Dermis microvascular lymphatic vessel endothelial cell (primary cell): ENCODE data around the gene MTUS2. TPM values are rescaled to one million over a fixed set of nuclear protein-coding genes. Genes with fewer than 3 reads are reported as not detected.

Source experiments
- DNase-seq, 2 donors: peaks; one replicate each; pipeline versions ENCODE4 v3.0.0 to v3.0.0-alpha.2; 2010; ENCODE audit warnings: low read depth in 2 of 2
- total RNA-seq: library from RNA; depleted of rRNA; stranded (reverse); fragments of >200 nt; gene quantifications from 2 replicates; pipeline ENCODE4 v1.2.1, GENCODE V29; 2014

Gene MTUS2
- total RNA-seq, 1 donor from 2014 or later = not detected

DNA sequence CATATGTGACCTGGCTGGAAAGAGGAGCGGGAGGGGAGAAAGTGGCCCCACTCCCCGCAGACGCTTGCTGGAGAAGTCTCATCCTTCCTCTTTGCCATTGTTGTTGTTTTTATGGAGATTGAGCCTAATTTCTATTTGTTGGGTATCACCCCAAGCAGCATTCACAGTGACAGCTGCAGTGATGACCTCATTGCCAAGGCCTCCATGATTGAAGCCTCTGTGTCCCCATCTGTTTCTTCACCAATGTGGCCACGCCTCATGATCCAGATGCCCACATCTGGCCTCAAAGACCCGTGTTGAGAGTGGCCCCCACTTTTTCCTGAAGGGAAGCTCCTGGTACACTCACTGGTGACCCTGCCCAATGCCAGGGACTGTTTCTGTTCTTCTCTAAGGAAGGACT is 621.2 kb downstream of the MTUS2 start:
- DNase-seq = no peak

DNA sequence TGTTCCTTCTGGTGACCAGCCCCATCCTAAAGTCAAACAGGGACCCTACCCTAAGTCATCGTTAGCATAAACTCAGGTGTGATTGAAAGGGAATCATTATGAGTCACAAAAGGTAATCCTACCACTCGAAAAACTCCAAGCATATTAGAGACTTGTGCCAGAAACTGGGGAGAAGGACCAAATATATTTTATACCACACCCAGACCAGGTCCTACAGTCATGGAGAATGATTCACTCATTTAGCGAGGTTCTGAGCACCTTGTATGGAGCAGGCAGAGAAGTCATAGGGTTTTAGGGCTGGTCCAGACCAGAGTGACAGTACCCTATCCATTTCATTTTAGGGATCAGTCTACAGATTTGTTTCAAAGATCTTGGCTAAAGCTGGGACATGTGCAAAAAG is 625.9 kb downstream of the MTUS2 start:
- no peak for DNase-seq

DNA sequence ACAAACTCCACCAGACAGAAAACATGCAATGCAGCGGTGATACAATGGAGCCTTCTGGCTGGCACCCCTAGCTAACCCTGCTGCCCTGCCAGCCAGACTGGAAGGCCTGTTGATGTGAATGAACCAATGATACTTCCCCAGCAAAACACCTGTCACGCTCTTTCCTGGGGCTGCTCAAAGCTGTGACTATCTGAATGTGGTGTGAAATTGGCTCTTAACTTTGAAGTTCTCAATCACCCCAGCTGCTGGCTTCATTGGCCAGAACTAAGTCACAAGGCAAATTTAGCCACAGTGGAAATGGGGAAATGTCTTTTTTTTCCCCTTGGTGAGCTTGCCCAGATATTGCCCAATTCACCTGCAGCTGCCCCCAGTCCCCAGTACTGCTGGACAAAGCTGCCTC is 628.0 kb downstream of the MTUS2 start:
- no peak for DNase-seq

DNA sequence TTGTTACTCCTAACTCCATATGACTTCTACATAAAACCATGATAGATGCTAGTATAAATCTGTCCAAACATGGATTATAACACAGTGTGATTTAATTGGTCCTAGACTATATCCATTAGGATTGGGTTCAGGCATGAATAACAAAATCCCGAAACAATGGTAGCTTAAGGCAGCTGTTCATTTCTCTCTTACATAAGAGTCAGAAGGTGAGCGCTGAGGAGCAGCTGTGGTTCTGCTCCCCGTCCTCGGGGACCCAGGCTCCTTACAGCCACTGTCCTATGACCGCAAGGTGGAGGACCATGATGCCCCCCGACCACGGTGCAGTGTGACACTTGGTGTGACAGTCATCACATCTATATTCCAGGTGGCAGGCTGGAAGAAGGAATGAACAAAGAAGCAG is 629.6 kb downstream of the MTUS2 start:
- no peak for DNase-seq

DNA sequence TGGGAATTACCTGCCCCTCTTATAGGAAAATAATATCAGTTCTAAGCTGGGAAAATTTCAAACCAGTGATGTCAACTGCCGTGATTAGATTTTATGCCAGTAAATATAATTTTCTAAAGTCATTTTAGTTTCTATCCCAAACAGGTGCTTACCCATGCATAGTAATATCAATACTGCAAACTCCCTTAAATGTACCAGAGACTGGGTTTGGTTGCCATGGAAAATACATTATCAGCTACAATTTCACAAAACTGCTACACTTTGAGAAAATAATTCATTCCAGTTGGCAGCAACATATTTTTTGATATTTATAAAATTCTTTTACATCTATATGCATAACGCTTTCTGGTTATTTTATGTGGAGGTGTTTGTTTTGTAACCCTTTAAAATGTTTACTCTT is 631.8 kb downstream of the MTUS2 start:
- DNase-seq = no peak

DNA sequence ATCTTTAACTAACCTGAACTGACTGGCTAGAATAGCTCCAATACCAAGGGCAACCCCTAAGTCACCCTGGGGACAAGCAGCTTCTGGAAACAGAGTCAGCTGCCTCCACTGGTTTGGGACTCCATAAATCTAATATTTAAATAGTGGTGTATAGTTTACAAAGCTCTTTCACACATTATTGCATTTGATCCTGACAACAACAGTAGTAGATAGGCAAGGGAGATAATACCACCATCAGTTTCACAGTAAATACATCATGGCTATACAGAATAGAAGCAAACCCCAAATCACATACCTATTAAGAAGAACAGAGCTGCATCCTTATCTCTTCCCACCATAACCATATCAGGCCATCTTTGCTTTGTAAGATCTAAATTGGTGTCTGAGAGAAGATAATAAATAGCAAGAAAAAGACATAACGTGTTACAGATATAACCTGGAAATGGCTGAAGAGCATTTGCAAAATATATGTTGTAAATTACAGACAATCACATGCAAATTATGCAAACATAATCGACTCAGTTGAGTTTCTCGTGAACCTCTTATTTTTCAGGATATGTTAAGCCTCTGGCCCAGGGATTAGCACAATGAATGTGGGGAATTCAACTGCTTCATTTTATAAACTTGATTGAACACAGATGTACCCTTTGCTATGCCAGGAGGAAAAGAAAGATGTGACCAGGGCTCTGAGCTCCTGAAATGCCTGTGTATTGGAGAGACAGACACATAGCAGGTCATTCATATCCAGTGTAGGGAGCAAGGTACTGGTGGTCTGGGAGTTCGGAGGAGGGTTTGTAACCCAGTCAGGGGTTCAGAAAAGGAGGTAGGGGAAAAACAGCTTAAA is 632.9 kb downstream of the MTUS2 start:
- DNase-seq = no peak

DNA sequence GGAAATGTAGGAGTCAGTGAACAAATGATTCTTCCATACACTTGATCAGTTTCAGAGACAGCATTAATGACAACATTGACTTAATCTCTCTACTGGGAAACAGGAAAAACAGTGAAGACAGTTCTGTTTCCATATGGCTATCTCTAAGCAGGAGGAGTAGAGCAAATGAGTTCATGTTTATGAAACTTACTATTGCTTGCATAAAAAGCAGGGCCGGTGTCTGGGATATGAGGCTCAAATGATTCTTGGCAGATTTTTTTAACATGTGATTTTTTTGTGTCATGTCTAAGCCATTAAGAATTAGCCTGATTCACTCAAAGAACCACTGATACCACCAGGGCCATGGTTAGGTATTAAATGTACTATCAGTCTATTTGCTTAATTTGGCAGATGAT is 633.5 kb downstream of the MTUS2 start:
- DNase-seq = no peak

DNA sequence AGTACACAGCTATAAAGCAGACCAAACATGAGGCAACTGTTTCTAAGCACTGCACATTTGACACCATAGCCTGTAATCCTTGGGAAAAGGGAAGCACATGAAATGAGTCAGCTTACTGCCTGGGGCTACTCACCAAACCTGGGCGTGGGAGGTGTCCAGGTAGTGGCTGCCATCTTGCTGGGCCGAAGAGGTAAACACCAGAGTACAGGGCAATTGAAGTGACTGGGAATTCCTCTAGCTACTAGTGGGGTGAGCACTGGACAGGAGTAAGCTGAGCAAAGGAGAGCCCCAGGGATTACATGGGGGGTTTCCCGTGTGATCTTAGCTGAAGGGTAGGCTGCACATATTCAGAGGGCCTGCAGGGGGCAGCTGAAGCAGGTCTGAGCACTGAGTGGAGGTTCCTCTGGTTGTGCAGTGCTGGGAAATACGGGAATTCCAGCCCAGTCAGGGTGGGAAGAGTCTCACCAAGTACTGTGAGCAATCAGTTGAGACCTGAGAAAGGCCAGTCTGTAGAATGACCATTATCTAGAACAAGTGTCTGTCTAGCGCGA is 634.9 kb downstream of the MTUS2 start:
- DNase-seq = peak in 1 of 2 donors; percentile 38

DNA sequence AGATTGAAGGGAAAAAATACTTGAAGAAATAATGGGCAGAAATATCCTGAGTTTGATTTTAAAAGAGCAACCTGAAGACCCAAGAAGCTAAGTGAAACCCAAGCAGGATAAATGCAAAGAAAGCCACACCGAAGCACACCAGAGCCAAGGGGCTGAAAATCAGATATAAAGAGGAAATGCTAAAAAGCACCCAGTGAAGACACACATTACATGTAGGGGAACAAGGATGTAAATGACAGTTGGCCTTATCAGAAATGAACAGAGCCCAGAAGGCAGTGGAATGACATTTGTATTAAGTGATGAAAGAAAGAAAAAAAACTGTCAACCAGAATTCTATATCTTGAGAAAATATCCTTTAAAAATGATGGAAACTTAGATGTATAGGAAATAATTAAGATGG is 636.3 kb downstream of the MTUS2 start:
- DNase-seq = no peak

DNA sequence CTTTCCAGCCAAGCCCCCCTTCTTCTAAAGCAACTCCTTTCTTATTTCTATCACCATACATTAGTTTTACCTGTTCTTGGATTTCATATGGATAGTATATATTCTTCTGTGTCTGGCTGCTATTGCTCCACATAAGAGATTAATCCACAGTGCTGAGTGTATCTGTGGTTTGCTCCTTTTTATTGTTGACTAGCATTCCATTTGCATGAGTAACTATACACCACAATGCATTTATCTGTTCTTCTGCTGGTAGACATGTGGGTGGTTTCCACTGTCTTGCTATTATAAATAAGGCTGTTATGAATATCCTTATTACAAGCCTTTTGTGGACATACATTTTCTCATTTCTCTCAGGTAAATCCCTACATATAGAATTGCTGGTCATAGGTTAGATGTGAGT is 637.2 kb downstream of the MTUS2 start:
- peak in 1 of 2 donors; percentile 58 for DNase-seq

DNA sequence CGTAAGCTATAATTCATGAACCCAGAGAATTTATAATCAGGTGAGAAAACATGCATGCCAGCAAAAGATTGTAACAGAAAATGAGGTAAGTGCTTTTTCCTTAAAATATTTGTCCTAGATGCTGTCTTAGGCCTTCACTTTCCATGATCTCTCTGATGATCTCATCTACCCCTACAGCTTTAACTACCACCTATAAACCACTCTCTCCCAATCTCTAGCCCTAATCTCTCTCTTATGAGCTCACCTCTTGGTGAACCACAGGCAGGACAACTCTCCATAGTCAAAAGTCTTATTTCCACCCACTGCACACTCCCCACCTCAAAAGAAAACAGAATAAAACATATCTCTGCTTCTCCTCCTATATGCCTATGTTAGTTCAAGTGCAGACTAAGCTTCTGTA is 638.3 kb downstream of the MTUS2 start:
- no peak for DNase-seq

DNA sequence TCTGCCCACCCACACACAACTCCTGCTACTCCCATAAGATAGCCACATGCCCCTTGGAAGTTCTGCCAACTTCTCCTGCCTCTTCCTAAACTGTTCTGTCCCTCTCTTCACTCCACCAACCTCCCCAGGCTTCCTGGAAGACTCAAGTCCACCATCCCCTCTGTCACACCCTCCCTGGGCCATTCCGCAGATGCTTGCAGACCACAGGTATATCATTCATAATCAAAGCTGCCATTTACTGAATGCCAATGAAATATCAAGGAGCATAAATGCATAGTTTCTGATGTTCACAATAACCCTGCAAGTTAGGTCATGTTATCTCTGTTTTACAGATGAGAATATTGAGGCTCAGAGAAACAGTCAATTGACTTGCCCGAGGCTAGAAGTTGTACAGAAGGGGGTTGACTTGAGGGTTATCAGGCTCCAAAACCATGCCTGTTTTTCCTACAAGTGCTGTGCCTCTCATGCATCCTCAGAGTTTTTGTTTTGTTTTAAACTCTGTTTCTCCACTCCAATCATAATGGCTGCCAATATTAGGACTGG is 639.7 kb downstream of the MTUS2 start:
- no peak for DNase-seq

DNA sequence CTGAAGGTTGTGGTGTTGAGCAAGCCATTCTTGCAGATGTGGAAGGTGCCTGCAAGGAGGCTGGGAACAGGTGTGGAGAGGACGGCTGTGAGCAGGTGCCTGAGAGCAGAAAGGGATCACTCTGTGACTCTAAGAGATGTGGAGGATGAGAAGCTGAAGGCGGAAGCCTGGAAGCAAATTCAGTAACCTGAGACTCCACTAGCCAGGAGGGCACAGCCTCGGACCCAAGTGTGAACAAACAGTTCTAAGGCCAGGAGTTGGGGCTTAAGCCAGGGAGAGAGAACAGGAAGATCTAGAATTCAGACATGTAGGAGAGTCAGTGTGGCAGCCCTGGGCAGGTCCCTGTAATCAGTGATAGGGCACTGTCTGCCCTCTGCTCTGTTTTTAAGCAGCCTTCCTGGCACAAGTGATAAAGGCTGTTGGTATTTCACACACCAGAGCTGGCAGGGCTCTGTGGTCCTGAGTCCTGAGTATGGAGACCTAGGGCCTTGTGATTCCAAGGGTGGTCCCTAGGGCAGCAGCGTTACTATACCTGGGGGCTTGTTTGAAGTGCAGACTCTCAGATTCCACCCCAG is 644.1 kb downstream of the MTUS2 start:
- DNase-seq = no peak

DNA sequence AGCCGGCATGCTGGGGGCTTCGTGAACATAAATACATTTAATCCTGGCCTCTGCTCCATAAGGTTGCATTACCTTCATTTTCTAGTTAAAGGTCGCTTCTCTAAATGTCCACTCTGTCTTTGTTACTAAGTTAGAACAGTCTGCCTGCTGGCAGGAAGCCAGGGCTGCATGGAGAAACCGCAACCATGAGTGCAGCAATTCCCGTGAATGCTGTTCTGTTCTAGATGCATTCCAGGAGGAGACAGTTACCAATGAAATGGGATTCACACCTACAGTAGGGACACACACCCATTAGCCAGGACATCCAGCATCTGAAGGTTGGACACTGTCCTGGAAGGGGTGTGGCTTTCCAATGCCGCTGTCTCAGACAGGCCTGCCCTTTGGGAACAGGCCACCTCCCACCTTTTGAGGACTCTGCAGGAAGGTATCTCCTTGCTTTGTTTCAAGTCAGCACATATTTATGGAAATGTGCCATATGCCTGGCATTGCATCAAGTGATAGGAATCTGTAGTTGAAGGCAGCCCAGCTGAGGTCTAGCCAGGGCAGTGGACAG is 645.7 kb downstream of the MTUS2 start:
- DNase-seq = peak in 1 of 2 donors; percentile 24

DNA sequence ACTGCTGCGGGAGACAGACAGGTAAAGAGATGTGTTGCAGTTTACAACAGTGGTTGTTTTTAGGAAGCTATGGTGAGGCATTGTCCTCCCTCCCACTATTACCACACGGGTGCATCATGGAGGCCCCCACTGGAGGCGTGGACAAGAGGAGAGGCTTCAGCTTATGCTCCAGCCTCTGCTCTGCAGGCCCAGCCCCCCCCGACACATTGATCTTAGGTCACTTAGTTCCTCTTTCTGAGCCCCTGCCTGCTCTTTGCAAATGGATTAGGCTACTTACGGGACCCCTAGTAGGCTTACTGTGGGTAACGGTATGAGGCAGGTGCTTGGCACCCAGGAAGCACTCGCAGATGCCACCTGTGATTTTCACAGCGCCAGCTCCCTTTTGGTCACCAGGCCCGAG is 651.4 kb downstream of the MTUS2 start:
- no peak for DNase-seq

DNA sequence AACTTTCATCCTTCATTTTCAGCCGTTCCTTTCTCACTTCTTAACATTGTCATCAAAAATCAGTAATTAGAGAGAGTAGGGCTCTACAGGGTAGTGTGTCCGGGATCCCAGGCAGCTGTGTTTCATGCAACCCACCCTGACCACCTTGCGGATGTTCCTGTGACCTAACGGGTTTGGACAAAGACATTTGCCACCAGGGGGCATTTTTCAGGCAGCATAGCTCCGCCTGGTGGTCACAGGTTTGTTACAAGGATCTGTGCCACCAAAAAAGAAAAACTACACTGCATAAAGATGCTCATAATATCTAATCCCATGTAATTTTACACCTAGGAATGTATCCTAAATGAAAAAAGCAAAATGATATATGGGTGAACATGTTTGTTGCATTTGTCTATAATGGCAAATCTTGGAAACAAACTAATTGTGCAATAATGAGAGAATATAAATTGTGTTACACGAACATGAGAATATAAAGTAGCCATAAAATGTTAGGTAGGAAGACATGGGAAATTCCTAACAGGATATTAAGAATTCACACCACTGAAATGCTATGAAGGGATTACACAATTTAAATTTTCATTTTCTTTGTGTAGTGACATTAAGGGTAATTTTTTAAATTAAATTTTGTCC is 652.3 kb downstream of the MTUS2 start:
- DNase-seq = peak; percentile 56 to 77

DNA sequence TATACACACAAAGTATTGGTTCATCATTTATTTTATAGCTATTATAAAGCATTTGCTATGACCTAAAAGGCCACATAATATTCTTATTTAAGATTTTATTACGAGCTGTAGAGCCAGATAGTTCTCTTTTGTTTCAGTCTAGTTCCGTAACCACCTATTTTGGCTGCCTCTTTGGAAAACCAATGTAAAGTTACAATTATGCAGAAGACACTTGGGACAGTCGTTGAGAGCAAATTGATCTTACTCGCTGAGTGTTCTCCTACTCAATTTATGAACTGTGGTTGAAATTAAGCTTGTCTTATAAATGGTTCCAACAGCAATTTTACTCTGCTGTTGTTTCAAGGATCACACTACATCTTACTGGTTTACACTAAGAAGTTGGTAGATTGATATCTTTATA is 653.0 kb downstream of the MTUS2 start:
- DNase-seq = no peak

DNA sequence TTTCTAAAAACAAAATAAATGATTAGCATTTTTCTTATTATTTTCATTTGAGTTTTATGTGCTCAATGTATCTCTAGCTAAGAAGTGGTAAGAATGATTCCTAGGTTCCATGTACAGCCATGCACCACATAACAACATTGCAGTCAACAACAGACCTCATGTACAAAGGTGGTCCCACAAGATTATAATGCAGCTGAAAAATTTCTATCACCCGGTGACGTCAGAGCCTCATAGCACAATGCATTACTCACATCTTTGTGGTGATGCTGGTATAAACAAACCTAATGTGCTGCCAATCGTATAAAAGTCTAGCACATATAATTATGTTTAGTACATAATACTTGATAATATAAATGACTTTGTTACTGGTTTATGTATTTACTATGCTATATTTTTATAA is 654.9 kb downstream of the MTUS2 start:
- DNase-seq = no peak

DNA sequence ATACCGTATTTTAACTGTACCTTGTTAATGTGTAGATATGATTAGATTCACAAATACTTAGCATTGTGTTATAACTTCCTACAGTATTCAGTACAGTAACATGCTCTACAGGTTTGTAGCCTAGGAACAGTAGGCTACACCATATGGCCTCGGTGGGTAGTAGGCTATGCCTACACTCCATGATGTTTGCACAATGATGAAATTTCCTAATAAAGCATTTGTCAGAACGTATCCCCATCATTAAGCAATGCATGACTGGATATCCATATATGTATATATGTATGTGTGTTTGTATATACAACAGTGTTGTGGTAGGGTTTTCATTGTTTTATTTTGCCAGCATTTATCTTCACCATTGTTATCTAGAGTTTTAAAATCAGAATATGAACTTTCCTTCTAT is 655.9 kb downstream of the MTUS2 start:
- DNase-seq = no peak

DNA sequence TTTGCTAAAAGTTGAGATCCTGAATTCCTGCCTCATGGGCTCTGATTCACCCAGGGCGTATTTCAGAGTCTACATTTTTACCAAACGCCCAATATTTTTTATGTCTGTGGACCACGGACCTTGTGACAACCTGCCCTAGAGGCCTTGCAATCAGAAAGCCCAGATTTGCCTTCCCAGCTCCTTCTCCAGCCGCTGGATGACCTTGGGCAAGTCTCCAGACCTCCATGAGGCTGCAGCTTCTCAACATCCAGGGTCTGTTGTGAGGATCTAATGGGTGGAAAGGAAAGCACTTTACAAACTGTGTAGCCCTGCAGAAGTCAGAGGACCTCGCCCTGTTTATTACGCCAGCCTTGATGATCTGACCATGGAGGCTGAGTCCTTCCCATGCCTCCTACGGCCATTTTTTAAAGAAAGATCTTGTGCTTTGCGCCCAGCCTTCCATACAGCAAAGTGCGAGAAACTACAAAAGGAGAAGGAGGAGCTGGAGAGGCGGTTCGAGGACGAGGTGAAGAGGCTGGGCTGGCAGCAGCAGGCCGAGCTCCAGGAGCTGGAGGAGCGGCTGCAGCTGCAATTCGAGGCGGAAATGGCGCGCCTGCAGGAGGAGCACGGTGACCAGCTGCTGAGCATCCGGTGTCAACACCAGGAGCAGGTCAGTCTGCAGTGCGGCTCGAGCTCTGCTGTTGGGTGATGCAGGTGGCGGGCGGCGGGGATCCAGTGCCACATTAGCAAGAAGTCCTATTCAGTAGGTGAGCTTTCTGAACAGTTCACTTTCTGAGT is 659.8 kb downstream of the MTUS2 start:
- no peak for DNase-seq

DNA sequence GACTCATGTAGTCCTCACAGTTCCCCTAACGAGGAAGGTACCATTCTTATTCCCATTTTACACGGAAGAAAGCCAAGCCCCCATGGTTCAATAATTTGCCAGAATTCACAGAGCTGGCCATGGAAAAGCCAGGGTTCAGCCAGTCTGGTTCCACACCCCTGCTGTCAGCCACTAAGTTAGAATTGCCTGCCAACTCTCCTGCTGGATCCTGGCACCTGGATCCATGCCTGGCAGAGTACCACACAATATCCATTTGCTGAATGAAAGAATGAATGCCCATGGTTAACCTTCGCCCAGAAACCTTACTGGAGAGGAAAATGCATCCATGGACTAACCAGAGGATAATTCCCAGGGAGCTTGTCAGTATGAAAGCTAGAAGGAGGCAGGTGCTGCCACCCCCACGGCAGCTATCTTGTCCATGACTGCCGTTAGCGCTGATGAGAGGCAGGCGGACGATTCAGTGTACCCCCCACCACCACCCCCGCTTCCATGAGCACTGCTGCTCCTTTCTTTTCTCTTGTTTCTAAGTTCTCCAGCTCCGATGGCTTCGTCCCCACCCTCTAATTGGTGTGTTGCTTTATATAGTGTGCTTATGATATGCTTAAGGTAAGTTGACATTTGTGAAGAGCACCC is 660.9 kb downstream of the MTUS2 start:
- DNase-seq = no peak
